KMS-11 (cell line): ENCODE results near the gene IRF4.

ENCODE experiments used
- H2AFZ ChIP-seq: fragments of 200-600 bp; sonication (generic); 2 replicates; pipeline ENCODE4 v1.6.1; 2016; ENCODE audit warnings: antibody characterized with exemption, mixed run types, low read depth
- H3K27ac ChIP-seq: fragments of 200-600 bp; sonication (generic); 2 replicates; pipeline ENCODE4 v1.6.1; 2016; ENCODE audit warnings: mild to moderate bottlenecking, mixed run types
- H3K27me3 ChIP-seq: fragments of 200-600 bp; sonication (generic); 2 replicates; pipeline ENCODE4 v1.6.1; 2017; ENCODE audit warnings: mild to moderate bottlenecking, low read depth, mixed run types, moderate library complexity; ENCODE audit not compliant: insufficient read depth
- H3K36me3 ChIP-seq: fragments of 200-600 bp; sonication (generic); 2 replicates; pipeline ENCODE4 v1.6.1; 2017; ENCODE audit warnings: mild to moderate bottlenecking, mixed run types; ENCODE audit not compliant: insufficient read depth
- H3K4me1 ChIP-seq: fragments of 200-600 bp; sonication (generic); 2 replicates; pipeline ENCODE4 v1.6.1; 2016; ENCODE audit warnings: mild to moderate bottlenecking, low read depth, mixed run types; ENCODE audit not compliant: poor library complexity, severe bottlenecking
- H3K4me2 ChIP-seq: fragments of 200-600 bp; sonication (generic); 2 replicates; pipeline ENCODE4 v1.7.0; 2016; ENCODE audit warnings: mild to moderate bottlenecking, mixed run types
- H3K4me3 ChIP-seq: fragments of 200-600 bp; sonication (generic); IDR thresholded peaks from 2 replicates; pipeline ENCODE4 v1.6.1; 2017; ENCODE audit warnings: low read depth, low read length, mixed read lengths; ENCODE audit not compliant: insufficient read depth
- H3K79me2 ChIP-seq: fragments of 200-600 bp; sonication (generic); 2 replicates; pipeline ENCODE4 v1.6.1; 2016; ENCODE audit warnings: low read depth, mixed run types; ENCODE audit not compliant: insufficient read depth
- H3K9ac ChIP-seq: fragments of 200-600 bp; sonication (generic); 2 replicates; pipeline ENCODE4 v1.6.1; 2016; ENCODE audit warnings: mild to moderate bottlenecking, mixed run types
- H4K20me1 ChIP-seq: fragments of 200-600 bp; sonication (generic); 2 replicates; pipeline ENCODE4 v1.6.1; 2016; ENCODE audit warnings: mild to moderate bottlenecking, mixed run types; ENCODE audit not compliant: insufficient read depth
- CTCF ChIP-seq: fragments of 200-600 bp; sonication (generic); conservative IDR thresholded peaks from 2 replicates; pipeline ENCODE4 v1.6.1; 2017; ENCODE audit warnings: low read depth, mild to moderate bottlenecking, antibody characterized with exemption, low read length, moderate library complexity, mixed read lengths

IRF4 gene

DNA sequence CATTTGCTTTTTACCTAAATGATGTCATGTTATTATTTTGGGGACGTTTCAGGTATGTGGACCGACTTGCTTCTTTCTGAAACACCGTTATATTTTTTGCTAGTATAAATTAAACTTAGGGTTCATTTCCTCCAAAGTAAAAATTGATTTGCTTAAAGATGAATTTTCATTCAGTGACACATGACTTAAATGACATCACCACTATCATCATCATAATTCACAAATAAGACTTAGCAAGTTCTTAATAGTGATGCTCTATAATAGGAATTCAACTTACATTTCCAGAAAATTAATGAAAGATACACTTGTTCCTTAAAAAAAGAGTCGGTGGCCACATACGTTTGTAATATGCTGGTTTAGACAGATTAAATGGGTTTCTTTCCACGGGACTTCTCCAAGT is 9.3 kb downstream of the IRF4 start:
- Histone ChIP-seq H3K4me3 (no peak overlapping the region), H3K36me3 (peaks cover 58% of the 10 kb centered on the region; the same call in 1 of the 2 replicates), H3K27ac (peak overlapping the region; percentile 88; the same call in 1 of the 2 replicates), H3K9ac (no peak overlapping the region), H3K4me2 (0 out of 2 replicates have a peak overlapping the region, but pooled peaks have one; percentile 24), H2AFZ (no peak overlapping the region), H3K4me1 (peaks cover 85% of the 10 kb centered on the region), H4K20me1 (peaks cover 63% of the 10 kb centered on the region), H3K27me3 (peaks cover 3% of the 10 kb centered on the region; the same call in 1 of the 2 replicates), H3K79me2 (peaks cover 100% of the 10 kb centered on the region)
- no peak for TF ChIP-seq CTCF

- peak overlapping the region; percentile 88; the same call in 1 of the 2 replicates for H3K27ac ChIP-seq
- H2AFZ ChIP-seq: no peak overlapping the region
- TF ChIP-seq CTCF: no peak
- H3K27me3 ChIP-seq: peaks cover 3% of the 10 kb centered on the region; the same call in 1 of the 2 replicates
- peaks cover 60% of the 10 kb centered on the region for H4K20me1 ChIP-seq
- H3K4me3 ChIP-seq: no peak overlapping the region
- H3K4me2 ChIP-seq: 0 out of 2 replicates have a peak overlapping the region, but pooled peaks have one; percentile 24
- H3K79me2 ChIP-seq: peaks cover 97% of the 10 kb centered on the region
- peaks cover 80% of the 10 kb centered on the region for H3K4me1 ChIP-seq
- H3K36me3 ChIP-seq: peaks cover 54% of the 10 kb centered on the region; the same call in 1 of the 2 replicates
- no peak overlapping the region; the same call in 1 of the 2 replicates for H3K9ac ChIP-seq
Measured at GRCh38 chr6:401239-401993, 9.9 kb downstream of the IRF4 start.

- no peak for TF ChIP-seq CTCF
- Histone ChIP-seq H3K9ac (no peak overlapping the region; the same call in 1 of the 2 replicates), H3K36me3 (peaks cover 61% of the 10 kb centered on the region; the same call in 1 of the 2 replicates), H3K79me2 (peaks cover 95% of the 10 kb centered on the region), H3K4me2 (0 out of 2 replicates have a peak overlapping the region, but pooled peaks have one; percentile 8), H2AFZ (no peak overlapping the region), H4K20me1 (peaks cover 56% of the 10 kb centered on the region), H3K27ac (peak overlapping the region; percentile 88; the same call in 1 of the 2 replicates), H3K4me1 (peaks cover 82% of the 10 kb centered on the region), H3K27me3 (peaks cover 3% of the 10 kb centered on the region; the same call in 1 of the 2 replicates), H3K4me3 (no peak overlapping the region)
Measured at GRCh38 chr6:401994-402640, 10.6 kb downstream of the IRF4 start.

DNA sequence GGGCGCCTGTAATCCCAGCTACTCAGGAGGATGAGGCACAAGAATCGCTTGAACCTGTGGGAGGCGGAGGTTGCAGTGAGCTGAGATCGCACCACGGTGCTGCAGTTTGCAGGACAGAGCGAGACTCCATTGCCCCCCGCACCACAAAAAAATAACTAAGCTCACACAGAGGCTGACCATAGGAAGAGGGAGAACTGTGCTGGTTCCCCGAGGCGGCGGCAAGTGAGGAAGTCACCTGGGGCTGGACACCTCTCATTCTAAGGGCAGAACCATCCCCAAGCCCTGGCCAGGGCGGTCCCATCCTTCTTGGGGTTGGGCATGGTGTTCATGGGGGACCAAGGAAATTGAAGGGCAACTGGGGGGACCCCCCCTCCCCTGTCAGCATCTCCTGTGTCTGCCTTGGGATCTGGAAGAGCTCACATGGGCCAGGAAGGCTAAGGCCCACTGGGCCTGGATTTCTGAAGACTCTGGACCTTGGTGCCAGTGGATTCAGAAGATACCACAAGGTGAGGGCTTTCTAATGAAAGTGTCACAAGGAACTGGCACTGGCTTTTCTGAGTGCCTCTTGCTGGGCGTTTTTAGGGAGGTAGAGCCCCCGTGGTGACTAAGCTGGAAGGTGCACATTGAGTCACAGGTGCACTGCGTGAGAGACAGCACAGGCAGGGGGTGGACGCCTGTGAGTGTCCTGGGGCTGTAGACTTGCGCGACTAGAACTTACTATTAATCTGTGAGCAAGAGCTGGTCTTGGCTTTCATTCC is 11.5 kb downstream of the IRF4 start:
- peak overlapping the region; percentile 8; the same call in 1 of the 2 replicates for H3K4me2 ChIP-seq
- H3K36me3 ChIP-seq: peaks cover 61% of the 10 kb centered on the region; the same call in 1 of the 2 replicates
- no peak for TF ChIP-seq CTCF
- H3K27me3 ChIP-seq: peaks cover 3% of the 10 kb centered on the region; the same call in 1 of the 2 replicates
- H3K27ac ChIP-seq: peak overlapping the region; percentile 88; the same call in 1 of the 2 replicates
- H4K20me1 ChIP-seq: peaks cover 46% of the 10 kb centered on the region
- no peak overlapping the region; the same call in 1 of the 2 replicates for H3K9ac ChIP-seq
- H2AFZ ChIP-seq: no peak overlapping the region
- no peak overlapping the region for H3K4me3 ChIP-seq
- peaks cover 73% of the 10 kb centered on the region for H3K4me1 ChIP-seq
- peaks cover 85% of the 10 kb centered on the region for H3K79me2 ChIP-seq
